Type B pancreatic cell (in vitro differentiated cells): Measurements from ENCODE around the gene PRKCA. TPM values are rescaled to one million over a fixed set of nuclear protein-coding genes. Genes with fewer than 3 reads are reported as not detected.

Source experiments
- DNase-seq: peaks from one replicate; pipeline ENCODE4 v3.0.0; 2021; ENCODE audit warnings: mixed read lengths; ENCODE audit not compliant: unreplicated experiment; ENCODE audit errors: extremely low spot score
- H3K27ac Mint-ChIP-seq: 2 replicates; pipeline ENCODE4 v1.8.0; 2021; ENCODE audit warnings: mild to moderate bottlenecking, mixed read lengths
- H3K27me3 Mint-ChIP-seq: 2 replicates; pipeline ENCODE4 v1.8.0; 2021; ENCODE audit warnings: mixed read lengths
- H3K36me3 Mint-ChIP-seq: 2 replicates; pipeline ENCODE4 v1.8.0; 2021; ENCODE audit warnings: mixed read lengths
- H3K4me1 Mint-ChIP-seq: one replicate; pipeline ENCODE4 v1.8.0; 2021; ENCODE audit warnings: mixed read lengths; ENCODE audit not compliant: unreplicated experiment
- H3K4me3 Mint-ChIP-seq: 2 replicates; pipeline ENCODE4 v1.8.0; 2021; ENCODE audit warnings: mild to moderate bottlenecking, mixed read lengths
- H3K9me3 Mint-ChIP-seq: 2 replicates; pipeline ENCODE4 v1.8.0; 2021; ENCODE audit warnings: mixed read lengths
- CTCF ChIP-seq: fragments of 200-600 bp; sonication (generic); conservative IDR thresholded peaks from 2 replicates; pipeline ENCODE4 v1.5.0; 2021; ENCODE audit warnings: antibody characterized with exemption, mild to moderate bottlenecking
- total RNA-seq: library from RNA; stranded (reverse); gene quantifications from 2 replicates; pipeline ENCODE4 v1.2.1, GENCODE V29; 2021; ENCODE audit warnings: low replicate concordance

PRKCA gene
- total RNA-seq, 1 donor from 2014 or later: 16.1 TPM

GRCh38 chr17:66667090-66667489 is 364.7 kb downstream of the PRKCA start:
- Mint-ChIP-seq H3K4me3 (no peak overlapping the region), H3K27me3 (peaks cover 8% of the 10 kb centered on the region), H3K9me3 (peaks cover 12% of the 10 kb centered on the region), H3K27ac (no peak overlapping the region), H3K36me3 (no peaks in the 10 kb centered on the region), H3K4me1 (no peaks in the 10 kb centered on the region)
- DNase-seq: no peak
- TF ChIP-seq CTCF: no peak

- Mint-ChIP-seq H3K27me3 (peaks cover 8% of the 10 kb centered on the region), H3K27ac (no peak overlapping the region), H3K4me3 (no peak overlapping the region), H3K4me1 (no peaks in the 10 kb centered on the region), H3K36me3 (no peaks in the 10 kb centered on the region), H3K9me3 (peaks cover 12% of the 10 kb centered on the region)
- TF ChIP-seq CTCF: no peak
- no peak for DNase-seq
Measured at GRCh38 chr17:66667491-66668030, 365.1 kb downstream of the PRKCA start.

- no peak for TF ChIP-seq CTCF
- H3K36me3 Mint-ChIP-seq: no peaks in the 10 kb centered on the region
- no peak overlapping the region for H3K4me3 Mint-ChIP-seq
- peaks cover 12% of the 10 kb centered on the region for H3K9me3 Mint-ChIP-seq
- H3K27ac Mint-ChIP-seq: no peak overlapping the region
- H3K27me3 Mint-ChIP-seq: peaks cover 11% of the 10 kb centered on the region
- H3K4me1 Mint-ChIP-seq: peaks cover 8% of the 10 kb centered on the region
- no peak for DNase-seq
Measured at GRCh38 chr17:66670206-66670605, 367.8 kb downstream of the PRKCA start.

GRCh38 chr17:66671156-66671555 is 368.7 kb downstream of the PRKCA start:
- Mint-ChIP-seq H3K9me3 (peaks cover 12% of the 10 kb centered on the region), H3K27me3 (peaks cover 11% of the 10 kb centered on the region), H3K4me3 (no peak overlapping the region), H3K4me1 (peaks cover 11% of the 10 kb centered on the region), H3K27ac (no peak overlapping the region), H3K36me3 (no peaks in the 10 kb centered on the region)
- DNase-seq: no peak
- TF ChIP-seq CTCF: no peak

GRCh38 chr17:66673668-66674276 is 371.4 kb downstream of the PRKCA start:
- Mint-ChIP-seq H3K9me3 (no peaks in the 10 kb centered on the region), H3K4me1 (peaks cover 18% of the 10 kb centered on the region), H3K27ac (peak overlapping the region; percentile 15), H3K27me3 (peaks cover 7% of the 10 kb centered on the region), H3K36me3 (no peaks in the 10 kb centered on the region), H3K4me3 (no peak overlapping the region)
- no peak for DNase-seq
- peak; percentile 82 for TF ChIP-seq CTCF
